Fibroblast of lung (primary cell): ENCODE data around the gene PLLP. TPM values are rescaled to one million over a fixed set of nuclear protein-coding genes. Genes with fewer than 3 reads are reported as not detected.

Experiments used
- DNase-seq, 2 donors: peaks; one replicate each; pipeline versions ENCODE4 v3.0.0 to v3.0.0-alpha.2; 2010; ENCODE audit warnings: low read depth in 2 of 2
- H2AFZ ChIP-seq: 2 replicates; pipeline ENCODE4 v1.5.1; 2012; ENCODE audit warnings: low read length, control low read depth, inconsistent platforms
- H3K27ac ChIP-seq: 2 replicates; pipeline ENCODE4 v1.5.1; 2011; ENCODE audit warnings: low read length, control low read depth; ENCODE audit not compliant: insufficient read depth
- H3K27me3 ChIP-seq: 2 replicates; pipeline ENCODE4 v1.5.1; 2011; ENCODE audit warnings: mild to moderate bottlenecking, low read length; ENCODE audit not compliant: control insufficient read depth, insufficient read depth
- H3K36me3 ChIP-seq: 2 replicates; pipeline ENCODE4 v1.5.1; 2011; ENCODE audit warnings: low read length; ENCODE audit not compliant: control insufficient read depth, insufficient read depth
- H3K4me1 ChIP-seq: 2 replicates; pipeline ENCODE4 v1.5.1; 2011; ENCODE audit warnings: low read length; ENCODE audit not compliant: control insufficient read depth, insufficient read depth; ENCODE audit errors: extremely low read depth
- H3K4me2 ChIP-seq: 2 replicates; pipeline ENCODE4 v1.5.1; 2011; ENCODE audit warnings: low read length, control low read depth; ENCODE audit not compliant: insufficient read depth; ENCODE audit errors: extremely low read depth
- H3K4me3 ChIP-seq, 4 experiments: fragments of 200-600 bp in 1 of 4; sonication (generic) in 1 of 4; replicated peaks in 1 of 4; 2 replicates each; pipeline ENCODE4 v1.5.1; 2011 to 2016; ENCODE audit warnings: low read length in 4 of 4, low read depth in 3 of 4, mild to moderate bottlenecking in 3 of 4, control low read depth in 2 of 4, inconsistent platforms in 1 of 4, mixed read lengths in 1 of 4; ENCODE audit not compliant: insufficient read depth in 1 of 4; ENCODE audit errors: control extremely low read depth in 1 of 4
- H3K79me2 ChIP-seq: 2 replicates; pipeline ENCODE4 v1.5.1; 2012; ENCODE audit warnings: mild to moderate bottlenecking, low read length, inconsistent platforms; ENCODE audit not compliant: control insufficient read depth, insufficient read depth
- H3K9ac ChIP-seq: 2 replicates; pipeline ENCODE4 v1.5.1; 2011; ENCODE audit warnings: mild to moderate bottlenecking, low read length, control low read depth; ENCODE audit not compliant: insufficient read depth
- H3K9me3 ChIP-seq: 2 replicates; pipeline ENCODE4 v1.5.1; 2012; ENCODE audit warnings: low read depth, low read length; ENCODE audit not compliant: control insufficient read depth, insufficient read depth
- H4K20me1 ChIP-seq: 2 replicates; pipeline ENCODE4 v1.5.1; 2011; ENCODE audit warnings: low read length; ENCODE audit not compliant: control insufficient read depth, insufficient read depth; ENCODE audit errors: extremely low read depth
- EZH2 ChIP-seq: IDR thresholded peaks from 2 replicates; pipeline ENCODE4 v1.5.1; 2012; ENCODE audit warnings: low read length, control low read depth, mild to moderate bottlenecking; ENCODE audit errors: missing control alignments
- polyA plus RNA-seq, 2 donors: library from polyadenylated mRNA; depleted of rRNA in 1 of 2; stranded (reverse) in 1 of 2; unstranded in 1 of 2; fragments of >200 nt; gene quantifications; 2 replicates each; pipeline ENCODE4 v1.2.1, GENCODE V29; 2011 to 2012; ENCODE audit warnings: missing spikeins in 1 of 2
- total RNA-seq: library from RNA; depleted of rRNA; stranded (reverse); fragments of >200 nt; gene quantifications from 2 replicates; pipeline ENCODE4 v1.2.1, GENCODE V29; 2014
- TF ChIP-seq, protein P1 (sequence below), 2 donors: IDR thresholded peaks in 1 of 2; conservative IDR thresholded peaks in 1 of 2; 1 replicate in 1 of 2; 2 replicates in 1 of 2; pipeline ENCODE4 v1.5.1; 2011 to 2012; ENCODE audit warnings: low read length in 2 of 2, control low read depth in 1 of 2, inconsistent platforms in 1 of 2, low read depth in 1 of 2, mild to moderate bottlenecking in 1 of 2

The PLLP gene
- total and polyA plus RNA-seq, 2 donors (not counting 1 experiment from before 2014, with no cell fraction given) = 0.05 TPM; not detected in 1

DNA sequence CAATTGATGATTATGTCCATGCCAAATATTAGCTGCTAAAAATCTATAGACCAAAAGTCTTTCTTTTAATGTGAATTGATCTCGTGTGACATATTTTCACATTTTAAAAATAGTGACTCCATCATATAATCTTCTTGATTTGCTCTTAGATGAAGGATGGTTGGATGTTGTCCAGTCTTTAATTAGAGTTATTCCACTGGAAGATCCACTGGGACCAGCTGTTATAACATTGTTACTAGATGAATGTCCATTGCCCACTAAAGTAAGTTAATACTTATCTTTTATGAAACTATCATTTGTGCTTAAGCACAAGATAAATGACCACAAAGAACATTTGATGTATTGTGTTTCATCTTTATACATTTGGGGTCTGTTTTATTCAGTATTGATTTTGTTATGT, 75.5 kb downstream of the PLLP start:
- no peak for DNase-seq

More for the DNA sequence above, 75.5 kb downstream of the PLLP start:
- H3K9me3 ChIP-seq = no peaks in the 10 kb centered on the region
- no peak overlapping the region for H3K4me3 ChIP-seq
- H3K9ac ChIP-seq = no peak overlapping the region
- no peak overlapping the region for H2AFZ ChIP-seq
- H3K36me3 ChIP-seq = peaks cover 17% of the 10 kb centered on the region
- H3K4me1 ChIP-seq = no peaks in the 10 kb centered on the region
- peaks cover 4% of the 10 kb centered on the region for H3K79me2 ChIP-seq
- no peaks in the 10 kb centered on the region for H4K20me1 ChIP-seq
- H3K4me2 ChIP-seq = no peak overlapping the region
- H3K27me3 ChIP-seq = no peaks in the 10 kb centered on the region
- no peak for TF ChIP-seq EZH2
- TF ChIP-seq, protein P1, sequence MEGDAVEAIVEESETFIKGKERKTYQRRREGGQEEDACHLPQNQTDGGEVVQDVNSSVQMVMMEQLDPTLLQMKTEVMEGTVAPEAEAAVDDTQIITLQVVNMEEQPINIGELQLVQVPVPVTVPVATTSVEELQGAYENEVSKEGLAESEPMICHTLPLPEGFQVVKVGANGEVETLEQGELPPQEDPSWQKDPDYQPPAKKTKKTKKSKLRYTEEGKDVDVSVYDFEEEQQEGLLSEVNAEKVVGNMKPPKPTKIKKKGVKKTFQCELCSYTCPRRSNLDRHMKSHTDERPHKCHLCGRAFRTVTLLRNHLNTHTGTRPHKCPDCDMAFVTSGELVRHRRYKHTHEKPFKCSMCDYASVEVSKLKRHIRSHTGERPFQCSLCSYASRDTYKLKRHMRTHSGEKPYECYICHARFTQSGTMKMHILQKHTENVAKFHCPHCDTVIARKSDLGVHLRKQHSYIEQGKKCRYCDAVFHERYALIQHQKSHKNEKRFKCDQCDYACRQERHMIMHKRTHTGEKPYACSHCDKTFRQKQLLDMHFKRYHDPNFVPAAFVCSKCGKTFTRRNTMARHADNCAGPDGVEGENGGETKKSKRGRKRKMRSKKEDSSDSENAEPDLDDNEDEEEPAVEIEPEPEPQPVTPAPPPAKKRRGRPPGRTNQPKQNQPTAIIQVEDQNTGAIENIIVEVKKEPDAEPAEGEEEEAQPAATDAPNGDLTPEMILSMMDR (conservative IDR thresholded peaks at IDR 0.05 in 1 of 2, IDR thresholded peaks at IDR 0.05 in 1 of 2; ENCODE audit: low read depth in 1 of 2, low read length in 2 of 2) = no peak
- H3K27ac ChIP-seq = no peak overlapping the region

Other genes with a start within 250 kb of the PLLP start
- 14.6 and 20.5 TPM in 2 replicates for gene CPNE2, start 192.1 kb downstream of the PLLP start, total RNA-seq
- gene CPNE2, start 192.1 kb downstream of the PLLP start, polyA plus RNA-seq = 39.6 and 42.0 TPM in 2 replicates
- 55.5 and 58.3 TPM in 2 replicates for gene PSME3IP1, start 98.6 kb downstream of the PLLP start, total RNA-seq
- gene PSME3IP1, start 98.6 kb downstream of the PLLP start, polyA plus RNA-seq = 64.6 and 77.0 TPM in 2 replicates
- 33.4 and 51.9 TPM in 2 replicates for gene RSPRY1, start 98.3 kb downstream of the PLLP start, total RNA-seq
- 36.4 and 36.5 TPM in 2 replicates for gene RSPRY1, start 98.3 kb downstream of the PLLP start, polyA plus RNA-seq
- 53.2 and 65.7 TPM in 2 replicates for gene ARL2BP, start 39.4 kb downstream of the PLLP start, total RNA-seq
- 149 and 173 TPM in 2 replicates for gene ARL2BP, start 39.4 kb downstream of the PLLP start, polyA plus RNA-seq
- not detected in 2 replicates for gene CCL22, start 74.1 kb upstream of the PLLP start, total RNA-seq
- not detected in 2 replicates for gene CCL22, start 74.1 kb upstream of the PLLP start, polyA plus RNA-seq
- under 0.01 TPM in 1 of 2 replicates, not detected in the other for gene CX3CL1, start 87.8 kb upstream of the PLLP start, total RNA-seq
- 0.46 TPM in 1 of 2 replicates, not detected in the other for gene CX3CL1, start 87.8 kb upstream of the PLLP start, polyA plus RNA-seq
- not detected in 2 replicates for gene CCL17, start 120.1 kb upstream of the PLLP start, total RNA-seq
- not detected in 2 replicates for gene CCL17, start 120.1 kb upstream of the PLLP start, polyA plus RNA-seq
- gene CIAPIN1, start 162.7 kb upstream of the PLLP start, total RNA-seq = 38.3 and 39.5 TPM in 2 replicates
- 40.2 and 47.0 TPM in 2 replicates for gene CIAPIN1, start 162.7 kb upstream of the PLLP start, polyA plus RNA-seq
- gene COQ9, start 162.8 kb upstream of the PLLP start, total RNA-seq = 36.2 and 51.2 TPM in 2 replicates
- gene COQ9, start 162.8 kb upstream of the PLLP start, polyA plus RNA-seq = 44.4 and 62.2 TPM in 2 replicates
- 105 and 106 TPM in 2 replicates for gene POLR2C, start 178.0 kb upstream of the PLLP start, total RNA-seq
- 84.0 and 98.2 TPM in 2 replicates for gene POLR2C, start 178.0 kb upstream of the PLLP start, polyA plus RNA-seq
- 12.3 and 12.6 TPM in 2 replicates for gene DOK4, start 201.8 kb upstream of the PLLP start, total RNA-seq
- 11.6 and 15.0 TPM in 2 replicates for gene DOK4, start 201.8 kb upstream of the PLLP start, polyA plus RNA-seq